UCSD-AML1 (cell line): ENCODE results near the gene MLLT3.

Source experiments
- DNase-seq: peaks from one replicate; lab custom pipeline; 2025; ENCODE audit not compliant: unreplicated experiment; lab: John Stamatoyannopoulos, UW

Gene MLLT3

DNA sequence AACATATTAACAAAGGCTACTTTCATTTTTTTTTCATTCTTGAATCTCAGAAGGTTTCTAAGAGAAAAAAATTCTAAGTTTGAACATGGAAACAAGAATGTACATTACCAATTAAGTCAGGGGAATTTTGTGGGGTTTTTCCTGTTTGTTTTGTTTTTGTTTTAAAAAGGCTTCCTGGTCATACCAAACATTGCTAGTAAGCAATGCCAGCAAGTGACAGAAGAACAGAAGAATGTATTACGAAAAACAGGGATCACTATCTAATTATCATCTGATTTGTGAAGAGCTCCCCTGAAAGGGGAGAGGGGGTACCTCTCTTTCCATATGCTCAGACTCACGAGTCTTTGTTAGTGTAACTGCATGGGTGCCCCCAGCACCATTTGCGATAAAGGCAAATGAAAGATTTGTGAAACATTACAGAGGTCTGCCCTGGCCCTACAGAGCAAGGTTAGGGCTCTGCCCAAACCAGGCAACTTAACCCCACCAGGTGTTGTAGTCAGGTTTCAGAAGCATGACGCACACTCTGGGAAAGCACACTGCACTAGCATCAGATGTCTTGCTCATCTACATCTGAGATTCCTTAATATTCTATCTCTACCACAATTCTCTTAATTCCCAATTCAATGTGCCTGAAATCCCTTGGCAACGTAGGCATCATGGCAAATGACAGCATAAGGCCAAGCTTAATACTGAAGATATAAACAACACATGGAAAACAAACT is 268.2 kb downstream of the MLLT3 start:
- no peak for DNase-seq

DNA sequence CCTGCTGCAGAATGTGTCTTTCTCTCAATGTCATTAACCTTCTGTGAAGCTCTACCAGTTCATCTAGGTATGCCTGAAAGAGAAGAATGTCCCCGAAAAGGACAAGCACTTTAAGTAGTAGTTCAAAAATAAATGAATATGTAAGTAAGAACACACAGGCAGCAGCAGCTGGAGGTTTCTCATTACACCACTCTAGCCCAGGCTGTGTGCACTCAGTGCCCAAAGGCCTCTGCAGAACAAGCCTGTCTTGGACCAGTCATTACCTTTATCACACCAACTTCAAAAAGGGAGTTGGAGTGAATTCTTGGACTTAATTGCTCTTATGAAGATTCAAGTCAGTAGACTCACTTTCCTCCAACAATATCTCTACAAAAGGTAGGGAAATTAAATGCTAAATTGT is 268.8 kb downstream of the MLLT3 start:
- DNase-seq: no peak

DNA sequence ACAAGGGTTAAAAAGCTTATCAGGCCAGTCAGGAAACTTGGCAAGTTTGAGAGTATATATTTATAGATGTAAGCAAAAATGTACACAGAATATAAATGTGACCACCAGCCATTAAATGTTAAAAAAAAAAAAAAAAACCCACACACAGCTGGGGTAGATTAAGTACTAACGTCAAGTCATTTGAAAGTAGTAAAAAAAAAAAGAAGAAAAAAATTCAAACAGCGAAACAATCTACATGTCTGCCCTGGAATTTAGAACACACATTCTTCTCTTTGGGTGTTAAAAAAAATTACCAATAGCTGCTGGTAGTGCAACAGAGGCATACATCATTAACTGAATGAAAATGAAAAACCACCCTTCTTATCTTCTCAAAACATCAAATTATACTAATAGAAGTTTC is 269.7 kb downstream of the MLLT3 start:
- DNase-seq: no peak

DNA sequence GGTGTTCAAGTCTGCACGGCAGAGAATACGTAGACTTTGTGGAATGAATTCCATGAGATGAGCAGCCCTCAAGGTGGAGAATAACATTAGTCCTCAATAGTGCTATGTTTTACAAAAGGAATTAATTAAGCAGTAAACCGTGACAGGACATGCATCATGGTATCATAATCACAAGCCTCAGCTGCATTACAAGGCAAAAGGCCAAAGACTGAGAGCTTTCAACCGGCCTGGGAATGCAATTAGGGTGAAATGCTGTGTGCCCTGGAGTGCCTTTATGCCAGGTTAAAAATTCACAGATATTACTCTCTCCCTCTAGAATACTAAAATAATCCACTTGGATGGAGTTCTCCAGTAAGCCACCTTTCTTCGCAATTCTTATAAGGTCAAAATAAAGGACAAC is 270.6 kb downstream of the MLLT3 start:
- no peak for DNase-seq

DNA sequence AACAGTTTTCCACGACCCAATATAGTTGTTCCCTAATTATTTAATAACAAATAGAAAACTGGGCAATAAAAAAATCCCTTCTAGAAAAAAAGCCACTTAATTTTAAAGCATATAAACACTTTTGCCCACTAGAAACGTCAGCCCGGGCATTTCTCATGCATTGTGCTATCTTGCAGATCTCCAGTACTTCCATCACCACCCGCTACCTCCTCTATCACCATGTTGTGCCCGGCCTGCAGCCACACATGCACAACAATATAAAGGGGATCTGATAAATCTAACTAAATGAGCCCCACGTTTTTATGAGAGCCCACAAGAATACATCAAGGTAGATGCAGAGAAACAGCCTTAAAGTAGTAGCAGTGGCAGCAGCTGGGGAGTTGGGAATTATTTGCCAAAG is 272.7 kb downstream of the MLLT3 start:
- DNase-seq: no peak

DNA sequence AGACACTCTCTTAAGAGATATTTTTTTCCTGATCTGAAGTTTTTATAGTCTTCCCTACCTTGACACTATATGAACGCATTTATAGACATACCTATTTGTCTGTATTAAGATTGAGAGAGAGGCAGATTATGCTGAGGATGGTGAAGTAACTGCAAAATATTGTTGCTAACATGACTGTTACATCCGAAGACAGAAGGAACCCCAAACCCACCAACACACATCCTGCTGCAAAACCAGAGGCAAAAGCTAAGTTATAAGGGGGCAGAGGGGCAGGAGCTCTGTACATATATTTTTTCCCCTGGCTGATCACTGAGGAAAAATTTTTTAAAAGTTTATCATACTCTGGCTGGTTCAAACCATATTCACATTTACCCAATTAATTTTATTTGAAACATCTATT is 279.0 kb downstream of the MLLT3 start:
- no peak for DNase-seq

DNA sequence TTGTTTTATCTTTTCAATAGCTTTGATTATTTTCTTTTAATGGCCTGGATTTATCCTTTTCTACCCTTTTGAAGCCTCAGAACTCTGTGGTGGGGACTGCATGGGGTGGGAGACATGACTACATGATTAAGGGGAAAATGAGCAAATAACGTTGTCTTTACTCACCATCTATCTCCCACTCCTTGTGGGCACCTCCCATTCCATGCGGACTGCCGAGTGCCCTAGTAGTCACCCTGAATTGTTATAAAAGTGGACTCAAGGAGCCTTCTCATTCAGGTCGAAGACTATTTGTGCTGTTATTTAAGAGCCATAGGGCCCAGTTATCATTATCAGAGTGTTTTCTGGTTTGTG is 281.8 kb downstream of the MLLT3 start:
- DNase-seq: no peak

DNA sequence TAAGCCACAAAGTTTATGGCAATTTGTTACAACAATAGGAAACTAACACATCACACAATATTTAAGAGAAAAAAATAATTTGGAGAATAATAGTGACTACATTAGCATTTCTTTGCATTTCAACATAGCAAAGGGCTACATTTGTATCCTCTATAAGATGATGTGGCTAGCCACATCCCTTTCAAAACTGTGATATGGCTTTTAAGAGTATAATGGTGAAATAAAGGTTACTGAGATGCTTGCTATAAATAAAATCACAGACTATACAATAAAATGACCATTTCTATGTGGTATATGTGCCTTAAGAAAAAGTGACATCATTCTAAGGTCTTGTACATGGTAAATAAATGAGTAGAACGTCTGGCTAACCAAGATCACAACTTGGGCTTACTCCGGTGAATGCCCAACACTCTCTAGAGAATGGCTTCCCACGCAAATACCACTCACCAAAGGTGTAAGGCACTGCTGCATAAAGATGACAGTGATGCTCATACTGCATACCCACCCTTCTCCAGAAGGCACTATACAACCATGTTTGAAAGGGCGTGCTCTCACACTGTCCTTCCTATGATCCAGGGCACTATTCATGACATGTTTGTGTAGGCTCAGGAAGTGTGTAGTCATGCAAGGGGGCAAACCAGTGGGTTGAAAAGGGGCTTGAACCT is 286.5 kb downstream of the MLLT3 start:
- DNase-seq: no peak

DNA sequence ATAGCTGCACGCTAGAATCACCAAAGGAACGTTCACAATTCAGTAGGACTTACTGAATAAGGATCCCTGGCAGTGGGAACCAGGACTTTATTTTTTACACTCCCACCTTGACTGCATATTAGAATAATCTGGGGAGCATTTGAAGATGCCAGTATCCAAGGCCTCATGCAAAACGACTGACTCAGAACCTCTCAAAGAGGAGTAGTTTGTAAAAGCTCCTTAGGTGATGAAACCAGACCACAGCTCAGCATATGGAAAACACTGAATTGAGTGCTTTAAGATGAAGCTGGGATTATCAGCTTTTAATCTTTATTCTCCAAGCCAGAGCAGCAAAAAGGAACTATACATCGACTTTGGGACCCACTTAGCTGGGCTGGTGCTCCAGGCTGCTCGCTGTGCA is 288.3 kb downstream of the MLLT3 start:
- DNase-seq: no peak

DNA sequence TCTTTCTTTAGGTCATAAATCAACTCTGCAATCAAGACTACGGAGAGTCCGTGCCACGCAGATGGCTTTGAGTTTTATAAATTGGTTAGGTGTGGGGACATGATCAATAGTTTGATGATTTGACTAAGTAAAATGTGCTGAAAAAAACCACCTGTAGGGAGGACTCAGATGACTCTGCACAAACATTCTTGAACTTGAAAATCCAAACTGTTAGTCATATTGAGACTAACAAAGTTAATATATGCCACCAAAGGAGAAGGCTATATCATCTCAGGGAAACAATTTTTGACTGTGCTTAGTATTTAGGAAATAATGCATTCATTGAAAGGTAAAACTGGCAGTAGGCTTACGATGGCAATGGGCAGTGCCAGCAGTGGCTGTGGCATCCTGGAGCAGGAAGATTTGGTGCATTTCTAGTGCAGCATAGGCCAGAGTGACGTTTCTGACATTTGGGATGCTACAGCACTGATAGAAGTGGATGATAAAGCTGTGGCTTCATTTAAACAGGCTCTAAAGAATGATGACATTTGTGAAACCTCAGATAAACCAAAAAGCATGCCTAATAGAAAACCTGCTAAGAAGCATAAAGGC is 291.1 kb downstream of the MLLT3 start:
- DNase-seq: no peak

DNA sequence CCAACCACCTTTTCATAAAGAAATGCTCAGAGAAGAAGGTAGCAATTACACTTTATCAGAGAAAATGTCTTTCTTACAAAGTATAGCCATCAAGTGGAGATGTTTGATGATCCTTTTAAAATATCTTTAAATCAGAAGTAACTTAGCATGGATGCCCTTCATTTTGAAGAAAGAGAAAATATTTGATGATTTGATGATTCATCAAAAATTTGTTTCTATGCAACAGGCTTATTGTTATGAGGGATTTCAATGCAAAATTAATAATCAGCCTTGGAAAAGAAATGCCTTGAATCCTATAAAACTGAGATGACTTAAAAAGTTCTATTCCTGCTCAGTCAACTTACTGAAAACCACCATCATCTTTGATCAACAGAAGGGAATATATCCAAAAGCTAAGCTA is 291.6 kb downstream of the MLLT3 start:
- no peak for DNase-seq

DNA sequence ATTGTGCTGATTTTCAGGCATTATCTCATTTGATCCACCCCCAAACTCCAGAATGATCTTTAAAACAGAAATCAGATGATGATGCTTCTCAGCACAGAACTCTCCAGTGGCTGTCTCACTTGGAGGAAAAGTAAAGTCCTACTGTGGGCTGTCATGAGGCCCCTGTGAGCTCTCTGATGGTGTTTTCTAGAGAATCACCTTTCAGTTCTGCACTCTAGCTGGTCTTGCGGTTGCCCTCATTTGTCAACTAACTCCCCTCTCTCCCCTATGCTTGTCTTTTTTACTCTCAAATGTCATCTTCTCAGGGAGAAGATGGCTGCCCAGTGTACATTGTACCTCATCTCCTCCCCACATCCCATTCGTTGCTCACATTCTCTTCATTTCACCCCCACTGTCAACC is 295.8 kb downstream of the MLLT3 start:
- DNase-seq: no peak

DNA sequence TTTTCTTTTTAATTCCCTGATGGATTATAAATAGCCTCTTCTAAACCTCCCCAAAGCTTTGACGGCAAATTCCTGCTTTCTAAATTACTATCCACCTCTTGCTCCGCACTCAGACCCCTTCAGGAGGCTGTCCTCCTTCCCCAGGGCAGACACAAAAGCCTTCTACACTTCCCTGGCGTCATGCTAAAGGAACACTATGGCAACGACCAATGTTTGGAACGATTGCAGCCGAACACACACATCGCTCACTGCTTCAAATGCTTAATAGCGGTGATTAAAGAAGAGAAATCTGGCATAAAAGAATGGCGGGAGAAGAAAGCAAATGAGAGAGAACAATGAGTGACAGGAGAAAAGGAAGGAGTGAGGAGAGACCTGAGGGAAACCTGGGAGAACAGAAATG is 297.3 kb downstream of the MLLT3 start:
- DNase-seq: no peak

DNA sequence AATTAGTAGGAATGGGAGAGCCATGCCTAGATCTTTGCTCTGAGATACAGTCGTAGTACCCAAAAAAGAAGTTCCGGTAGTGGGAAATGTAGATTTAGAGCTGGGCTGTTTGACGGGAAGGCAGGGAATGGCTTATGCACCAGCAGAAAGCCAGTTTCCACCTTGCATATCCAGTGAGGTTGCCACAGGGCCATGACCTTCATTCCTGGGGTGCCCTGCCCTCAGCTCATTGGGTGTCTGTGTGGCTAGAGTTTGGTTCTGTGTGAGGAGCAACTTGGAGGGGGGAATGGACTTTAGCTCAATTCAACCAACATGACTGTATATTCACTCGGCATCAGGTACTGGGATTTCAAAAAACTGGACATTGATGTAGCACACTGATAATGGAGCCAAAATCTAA is 300.1 kb downstream of the MLLT3 start:
- no peak for DNase-seq

DNA sequence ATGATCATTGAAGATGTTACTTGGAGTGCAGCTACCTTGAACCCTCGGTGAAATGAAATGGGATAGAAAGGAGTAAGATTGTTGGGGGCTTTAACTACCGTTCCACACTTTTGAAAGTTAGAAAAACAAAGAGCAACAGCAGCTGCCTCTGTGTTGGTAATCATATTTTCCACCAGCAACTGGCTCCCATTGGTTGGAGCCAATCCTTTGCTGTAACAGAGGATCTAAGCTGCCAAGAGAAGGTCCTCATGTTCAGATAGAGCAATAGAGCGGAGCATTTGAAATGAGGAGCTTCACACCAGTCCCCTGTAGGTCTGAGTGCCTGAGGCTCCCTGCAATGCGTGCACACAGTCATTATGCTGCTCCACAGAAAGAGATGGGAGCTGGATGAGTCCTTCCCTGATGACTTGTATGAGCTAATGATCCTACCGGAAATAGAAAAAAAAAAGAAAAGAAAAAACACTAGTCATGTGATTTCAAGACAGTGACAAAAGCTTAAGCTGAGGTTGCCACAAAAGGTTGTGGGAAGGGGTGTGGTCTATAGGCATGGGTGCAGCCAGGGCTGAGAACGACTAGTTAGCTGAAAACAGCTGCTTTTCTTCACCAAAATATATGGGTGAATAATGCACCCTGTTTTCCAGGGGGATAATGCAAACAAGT is 300.7 kb downstream of the MLLT3 start:
- DNase-seq: no peak

DNA sequence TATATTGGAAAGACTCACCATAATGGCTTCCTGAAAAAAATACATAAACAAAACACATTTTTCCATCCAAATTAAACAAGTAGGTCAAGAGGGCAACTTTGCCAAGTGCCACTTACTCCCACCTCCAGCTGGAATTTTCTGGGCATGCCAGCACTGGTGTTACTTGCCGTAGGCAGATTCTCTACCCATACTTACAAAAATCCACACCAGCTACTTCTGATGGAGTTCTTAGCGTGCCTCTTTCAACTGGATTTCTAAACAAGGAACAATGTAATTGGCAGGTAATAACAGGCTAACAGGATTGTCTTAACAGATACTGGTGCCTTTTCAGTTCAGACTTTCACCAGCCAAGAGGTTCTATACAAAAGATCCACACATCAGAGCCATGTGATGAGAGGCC is 301.4 kb downstream of the MLLT3 start:
- no peak for DNase-seq

DNA sequence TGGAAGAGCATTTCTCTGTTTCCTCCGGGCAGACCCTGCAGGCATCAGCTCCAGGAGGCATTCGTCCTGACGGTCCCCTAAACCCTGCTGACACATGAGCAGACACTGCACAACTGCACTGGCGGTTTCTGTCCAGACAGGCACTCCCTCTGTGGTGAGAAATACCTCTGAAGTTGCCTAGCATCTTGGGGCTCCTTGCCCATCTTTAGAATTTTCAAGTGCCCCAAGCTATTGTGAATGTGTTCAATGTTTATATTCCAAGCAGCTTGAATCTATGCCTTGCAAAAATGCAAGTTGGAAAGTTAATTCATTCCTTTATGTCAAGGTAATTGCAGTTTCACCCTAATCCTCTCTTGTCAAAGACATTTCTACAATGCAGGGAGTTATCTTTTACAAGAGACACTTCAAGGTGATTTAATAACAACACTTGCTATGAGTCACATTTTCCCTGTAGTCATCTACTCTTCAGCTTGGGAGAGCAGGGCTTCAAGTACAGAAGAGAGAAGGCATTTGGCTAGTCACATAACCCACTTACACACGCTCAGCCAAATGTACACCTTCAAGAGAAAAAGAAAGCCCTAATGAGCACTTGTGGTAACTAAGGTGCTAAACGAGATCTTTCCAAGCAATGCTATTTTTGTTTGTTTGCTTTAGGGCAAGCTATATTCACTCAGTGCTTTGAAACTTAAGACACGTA is 302.5 kb downstream of the MLLT3 start:
- no peak for DNase-seq

DNA sequence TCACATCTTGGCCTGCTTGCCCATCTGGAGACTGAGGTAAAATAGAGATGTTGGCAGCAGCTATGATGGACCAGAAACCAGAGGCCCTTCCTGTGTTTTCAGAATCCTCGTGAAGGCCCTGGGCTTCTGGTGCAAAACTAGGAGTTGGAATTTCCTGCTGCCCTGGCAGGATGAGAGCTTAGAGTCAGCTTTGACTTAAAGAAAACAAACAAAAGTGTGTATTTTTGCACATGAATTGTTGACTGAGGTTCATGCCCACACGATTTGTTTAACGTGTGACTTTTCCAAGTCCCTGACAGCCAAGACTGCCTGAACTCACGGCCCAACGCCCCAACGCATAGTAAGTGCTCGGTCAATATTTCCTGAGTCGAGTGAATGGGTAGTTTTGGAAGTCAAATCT is 303.1 kb downstream of the MLLT3 start:
- no peak for DNase-seq

DNA sequence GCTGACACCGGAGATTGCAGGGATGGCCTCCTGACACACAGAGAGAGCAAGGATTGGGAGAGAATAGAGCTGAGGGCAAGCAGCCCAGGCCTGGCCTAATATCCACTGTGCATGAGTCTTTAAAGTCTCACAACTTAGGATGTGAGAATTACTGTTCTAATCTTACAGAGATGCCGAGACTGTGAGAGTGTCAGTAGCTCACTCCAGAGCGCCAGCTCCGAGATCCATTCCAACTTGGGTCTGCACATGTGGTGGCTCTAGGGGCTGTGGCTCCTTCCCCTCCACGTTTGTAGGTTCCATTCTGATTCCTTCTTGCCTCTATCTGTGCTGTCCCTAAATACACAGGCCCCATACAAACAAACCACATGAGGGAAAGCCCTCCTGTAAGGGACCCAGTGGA is 304.6 kb downstream of the MLLT3 start:
- DNase-seq: no peak

DNA sequence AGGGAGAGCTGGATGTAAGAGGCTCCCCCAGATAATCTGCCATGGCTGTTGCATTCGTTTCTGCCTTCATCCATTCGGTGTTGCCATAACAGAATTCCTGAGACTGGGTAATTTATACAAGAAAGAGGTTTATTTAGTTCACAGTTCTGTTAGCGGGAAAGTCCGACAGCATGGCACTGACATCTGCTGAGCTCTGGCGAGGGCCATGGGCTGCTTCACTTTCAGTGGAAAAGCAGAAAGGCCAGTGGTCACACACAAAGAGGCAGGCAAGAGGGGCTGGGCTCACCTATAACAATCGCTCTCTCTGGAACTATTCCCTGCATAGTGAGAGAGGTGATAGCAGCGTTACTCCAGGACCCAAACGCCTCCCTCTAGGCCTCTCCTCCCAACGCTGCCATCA is 305.9 kb downstream of the MLLT3 start:
- DNase-seq: no peak

DNA sequence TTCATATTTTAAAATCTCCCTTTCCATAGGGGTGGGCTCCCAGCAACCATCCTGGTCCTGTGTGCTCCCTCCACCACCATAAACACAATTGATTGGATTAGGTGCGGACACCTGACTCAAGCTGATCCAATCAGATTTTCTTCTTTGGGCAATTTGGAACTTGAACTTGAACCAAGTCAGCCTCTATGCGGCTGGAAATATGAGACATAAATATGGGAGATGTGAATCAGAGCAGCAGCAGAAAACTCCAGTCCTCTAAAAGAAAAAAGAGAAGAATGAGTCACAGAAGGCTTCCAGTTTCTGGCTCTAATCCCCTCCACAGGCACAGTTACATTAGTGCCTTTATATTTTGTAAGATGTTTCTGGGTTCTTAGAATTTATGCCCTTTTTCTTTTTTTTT is 306.6 kb downstream of the MLLT3 start:
- no peak for DNase-seq

DNA sequence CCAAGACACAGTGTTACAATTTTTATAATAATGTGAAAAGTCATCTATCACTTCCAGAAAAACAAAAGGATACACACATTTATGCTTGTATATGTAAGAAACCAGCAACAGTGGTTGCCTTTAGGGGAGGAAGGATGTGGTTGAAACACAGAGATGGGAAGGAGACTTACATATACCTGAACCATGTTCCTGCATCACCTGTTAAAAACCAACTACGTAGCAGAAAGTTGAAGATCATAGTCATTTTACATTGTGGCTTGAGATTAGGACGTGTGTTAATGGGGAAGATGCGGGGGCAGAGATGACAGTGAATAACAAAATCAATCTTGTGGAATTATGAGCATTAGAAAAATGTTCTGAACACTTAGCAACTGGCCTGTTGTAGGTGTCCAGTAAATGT is 307.3 kb downstream of the MLLT3 start:
- no peak for DNase-seq
